GM13976 (cell line): ENCODE results near the gene CELF2.

ENCODE experiments used
- DNase-seq: peaks from one replicate; pipeline ENCODE4 v3.0.0; 2012; ENCODE audit warnings: low spot score
- in situ Hi-C: fragments of 300-500 bp; cut with MboI; formaldehyde crosslinking; loops from one replicate; pipeline ENCODE4 v1.12.0; 2022; ENCODE audit warnings: low sequenced_read_pairs, mixed read lengths, inconsistent platforms; ENCODE audit not compliant: unreplicated experiment
- TF ChIP-seq, protein P1 (sequence below): IDR thresholded peaks from 2 replicates; pipeline ENCODE4 v1.5.1; 2012; ENCODE audit warnings: borderline replicate concordance, mild to moderate bottlenecking; ENCODE audit not compliant: insufficient read depth; ENCODE audit errors: extremely low read depth, missing control alignments, control extremely low read depth

CELF2 gene

DNA sequence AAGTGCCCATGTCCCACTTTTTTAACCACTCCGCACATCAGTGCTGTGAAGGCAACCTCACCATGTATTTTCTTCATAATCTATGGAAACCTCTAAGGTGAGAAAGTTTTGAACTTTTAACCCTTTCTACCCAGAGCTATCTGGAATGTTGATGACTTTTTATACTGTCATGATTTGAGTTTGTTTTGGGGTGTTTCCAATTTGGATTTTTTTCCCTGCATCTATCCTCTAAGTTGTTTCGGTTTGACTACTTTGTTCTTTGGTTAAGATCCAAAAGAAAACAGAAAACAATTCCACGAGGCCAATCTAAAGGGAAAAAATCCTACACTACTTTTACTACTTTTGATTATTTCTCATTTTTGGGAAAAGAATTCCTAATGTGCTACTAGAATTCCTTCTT, 314.1 kb downstream of the CELF2 start:
- in situ Hi-C loops: no loop called here
- no peak for DNase-seq
- TF ChIP-seq, protein P1, sequence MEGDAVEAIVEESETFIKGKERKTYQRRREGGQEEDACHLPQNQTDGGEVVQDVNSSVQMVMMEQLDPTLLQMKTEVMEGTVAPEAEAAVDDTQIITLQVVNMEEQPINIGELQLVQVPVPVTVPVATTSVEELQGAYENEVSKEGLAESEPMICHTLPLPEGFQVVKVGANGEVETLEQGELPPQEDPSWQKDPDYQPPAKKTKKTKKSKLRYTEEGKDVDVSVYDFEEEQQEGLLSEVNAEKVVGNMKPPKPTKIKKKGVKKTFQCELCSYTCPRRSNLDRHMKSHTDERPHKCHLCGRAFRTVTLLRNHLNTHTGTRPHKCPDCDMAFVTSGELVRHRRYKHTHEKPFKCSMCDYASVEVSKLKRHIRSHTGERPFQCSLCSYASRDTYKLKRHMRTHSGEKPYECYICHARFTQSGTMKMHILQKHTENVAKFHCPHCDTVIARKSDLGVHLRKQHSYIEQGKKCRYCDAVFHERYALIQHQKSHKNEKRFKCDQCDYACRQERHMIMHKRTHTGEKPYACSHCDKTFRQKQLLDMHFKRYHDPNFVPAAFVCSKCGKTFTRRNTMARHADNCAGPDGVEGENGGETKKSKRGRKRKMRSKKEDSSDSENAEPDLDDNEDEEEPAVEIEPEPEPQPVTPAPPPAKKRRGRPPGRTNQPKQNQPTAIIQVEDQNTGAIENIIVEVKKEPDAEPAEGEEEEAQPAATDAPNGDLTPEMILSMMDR: no peak

- DNase-seq: no peak
- in situ Hi-C loops: no loop called here
- TF ChIP-seq, protein P1: no peak
Observed at GRCh38 chr10:11332846-11333245, 315.2 kb downstream of the CELF2 start.

- TF ChIP-seq, protein P1: no peak
- in situ Hi-C loops: no loop called here
- DNase-seq: no peak
Observed at GRCh38 chr10:11334436-11334835, 316.8 kb downstream of the CELF2 start.

DNA sequence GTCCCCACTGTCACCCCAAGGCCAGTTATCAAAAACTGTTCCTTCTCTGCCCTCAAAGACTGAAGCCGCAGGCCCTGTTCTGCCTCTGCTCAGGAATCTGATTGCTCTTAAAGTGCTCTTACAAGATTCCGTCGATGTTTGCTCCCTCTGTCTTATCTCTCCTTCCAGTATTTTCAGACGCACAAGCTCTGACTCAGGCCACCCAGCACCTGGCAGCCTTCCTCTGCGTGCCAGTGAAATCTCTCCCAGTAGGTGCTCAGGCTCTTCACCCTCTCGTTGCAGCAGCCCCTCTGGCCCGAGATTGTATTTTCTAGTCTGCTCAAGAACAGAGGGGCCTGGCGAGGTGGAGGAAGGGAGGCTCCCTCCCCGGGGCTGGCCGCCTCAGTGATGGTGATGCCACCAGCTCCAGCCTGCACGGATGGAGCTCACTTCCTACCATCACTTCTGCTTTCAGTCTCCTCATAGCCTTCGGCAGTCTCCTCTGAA, 317.5 kb downstream of the CELF2 start:
- in situ Hi-C loops: no loop called here
- TF ChIP-seq, protein P1: no peak
- no peak for DNase-seq

- in situ Hi-C loops: no loop called here
- TF ChIP-seq, protein P1: no peak
- no peak for DNase-seq
Observed at GRCh38 chr10:11335881-11336430, 318.3 kb downstream of the CELF2 start.

GRCh38 chr10:11336722-11337162, 319.1 kb downstream of the CELF2 start:
- in situ Hi-C loops: no loop called here
- DNase-seq: no peak
- TF ChIP-seq, protein P1: no peak
